DMS53 treated with DMSO at 0.1 percent for 48 hours (cell line): Measurements from ENCODE around the gene KSR2.
A peak's percentile ranks its signal among the peaks of the same experiment; 100 is the strongest.

Experiments used
- DNase-seq: peaks from one replicate; lab custom pipeline; 2025; ENCODE audit not compliant: unreplicated experiment; lab: John Stamatoyannopoulos, UW

KSR2 gene

GRCh38 chr12:117968151-117968789 lies 520 bp downstream of the KSR2 start:
- DNase-seq, result no peak

DNA sequence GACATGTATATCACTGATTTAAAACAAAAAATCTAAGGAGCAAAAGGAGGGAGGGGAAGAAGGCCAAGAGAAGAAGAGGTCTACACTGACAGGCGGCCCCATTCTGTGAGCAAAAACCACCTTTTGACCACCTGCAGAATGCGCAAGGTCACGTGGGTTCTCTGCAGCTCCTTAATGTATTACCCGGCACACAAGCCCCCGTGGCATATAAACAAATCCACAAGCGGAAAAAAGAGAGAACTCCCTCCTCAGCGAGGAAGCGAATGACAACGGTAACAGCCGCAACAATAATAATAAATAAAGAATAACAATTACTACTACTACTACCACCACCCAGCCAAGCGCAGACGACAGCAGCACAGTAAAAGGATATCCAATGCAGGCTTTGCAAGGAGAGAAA lies 1.3 kb downstream of the KSR2 start:
- no peak for DNase-seq

- DNase-seq, result no peak
These were observed 1.7 kb downstream of the KSR2 start for GRCh38 chr12:117967043-117967442.

- no peak for DNase-seq
These were observed 2.3 kb downstream of the KSR2 start for GRCh38 chr12:117966511-117966910.

GRCh38 chr12:117963836-117964235 lies 5.0 kb downstream of the KSR2 start:
- DNase-seq, result no peak

DNA sequence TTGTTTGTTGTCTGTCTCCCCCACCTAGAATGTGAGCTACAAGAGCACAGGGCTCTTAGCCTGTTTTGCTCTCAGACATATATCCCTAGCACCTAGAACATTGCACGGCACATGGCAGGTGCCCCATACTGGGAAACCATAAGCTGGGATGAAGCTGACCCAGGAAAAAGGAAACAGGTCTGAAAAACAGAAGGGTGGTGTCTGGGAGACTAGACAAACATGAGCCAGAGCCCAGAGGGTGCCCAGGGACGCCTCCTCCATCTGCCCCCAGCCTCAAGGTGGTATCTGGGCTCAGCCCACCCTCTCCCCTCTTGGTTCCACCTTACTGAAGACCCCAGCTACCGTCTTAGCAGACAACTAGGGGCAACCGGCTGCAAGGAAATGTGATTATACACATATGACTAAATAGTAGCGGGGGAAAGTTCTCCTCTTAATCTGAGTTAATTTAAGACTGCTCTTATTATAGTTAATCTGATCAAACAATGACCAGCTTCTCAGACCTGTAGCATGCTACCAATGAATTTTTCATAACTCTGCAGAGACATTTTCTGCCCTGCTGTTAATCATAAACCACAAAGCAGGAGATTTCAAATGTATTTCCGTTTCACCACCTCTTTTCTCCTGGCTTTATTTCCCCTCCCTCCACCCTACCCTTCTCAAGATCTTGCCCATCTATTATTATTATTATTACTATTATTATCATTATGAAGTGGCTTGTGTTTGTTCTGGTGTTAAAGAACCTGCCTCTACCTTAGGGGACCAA lies 31.9 kb downstream of the KSR2 start:
- DNase-seq, result no peak

DNA sequence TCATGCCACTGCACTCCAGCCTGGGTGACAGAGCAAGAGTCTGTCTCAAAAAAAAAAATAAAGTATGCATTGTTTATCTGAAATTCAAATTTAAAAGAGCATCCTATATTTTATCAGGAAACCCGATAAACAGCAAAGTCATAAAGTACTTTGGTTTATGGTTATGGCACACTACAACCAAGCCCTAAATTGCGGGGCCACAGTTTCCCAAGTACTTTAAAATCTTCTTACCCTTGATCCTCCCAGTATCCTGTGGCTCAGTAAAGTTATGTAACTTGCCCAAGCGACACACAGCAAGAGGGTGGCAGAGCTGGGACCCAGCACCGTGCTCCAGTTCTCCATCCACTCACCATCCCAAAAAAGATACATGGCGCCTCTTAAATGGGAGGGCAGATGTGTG lies 35.2 kb downstream of the KSR2 start:
- no peak for DNase-seq

- DNase-seq, result no peak
These were observed 42.3 kb downstream of the KSR2 start for GRCh38 chr12:117926391-117926899.

DNA sequence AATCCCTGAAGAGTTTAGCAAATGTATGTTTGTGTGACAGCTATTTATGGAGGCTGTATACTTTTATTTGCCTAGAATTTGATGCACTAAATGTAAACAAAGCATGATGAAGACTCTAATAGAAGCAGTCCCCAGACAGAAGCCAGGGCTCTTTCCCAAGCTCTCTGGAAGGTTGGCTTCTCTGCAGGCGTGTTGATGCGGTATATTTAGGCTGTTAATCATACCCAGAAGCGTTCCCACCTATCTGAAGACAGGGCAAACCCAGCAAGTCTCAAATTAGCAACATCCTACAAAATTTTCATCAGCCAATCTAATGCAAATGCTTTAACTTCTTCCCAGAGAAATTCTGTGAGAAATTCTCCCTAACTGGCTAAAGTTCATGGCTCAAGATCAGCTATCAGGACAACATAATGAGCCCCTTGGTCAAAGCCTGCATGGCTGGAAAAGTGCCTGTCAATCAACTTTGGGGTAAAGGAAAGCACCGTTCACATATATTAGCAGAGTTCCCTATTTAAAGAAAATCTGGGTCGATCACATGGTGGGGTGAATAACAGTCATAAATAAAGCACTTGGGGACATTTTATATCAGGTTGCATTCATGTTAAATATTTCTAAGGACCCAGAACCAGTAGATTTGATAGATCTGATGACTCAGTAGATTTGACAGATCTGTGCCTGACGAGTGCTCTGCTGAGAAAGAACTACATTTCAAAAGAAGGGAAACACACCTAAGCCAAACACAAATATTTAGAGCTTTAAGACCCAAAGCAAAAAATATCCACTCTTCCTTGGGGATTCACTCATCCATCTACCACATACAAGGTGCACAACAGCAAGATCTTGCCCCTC lies 46.6 kb downstream of the KSR2 start:
- DNase-seq, result no peak

DNA sequence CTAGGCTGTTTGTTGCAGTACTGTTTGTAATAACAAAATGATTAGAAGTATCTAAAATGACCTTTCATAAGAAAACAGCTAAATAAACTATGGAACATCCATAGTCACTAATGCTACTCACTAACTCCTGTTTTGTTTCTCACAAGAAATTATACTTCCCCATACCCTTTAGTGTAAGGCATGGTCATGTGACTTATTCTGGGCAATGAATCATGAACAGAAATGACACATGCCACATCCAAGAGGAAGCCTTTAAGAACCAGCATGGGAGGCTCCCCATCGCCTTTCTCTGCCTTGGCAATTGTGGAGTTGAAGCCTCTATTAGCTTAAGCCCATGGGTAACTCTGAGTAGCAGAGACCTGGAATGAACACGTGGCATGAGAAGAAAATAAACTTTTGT lies 49.3 kb downstream of the KSR2 start:
- no peak for DNase-seq

GRCh38 chr12:117914686-117915085 lies 54.1 kb downstream of the KSR2 start:
- DNase-seq, result no peak

DNA sequence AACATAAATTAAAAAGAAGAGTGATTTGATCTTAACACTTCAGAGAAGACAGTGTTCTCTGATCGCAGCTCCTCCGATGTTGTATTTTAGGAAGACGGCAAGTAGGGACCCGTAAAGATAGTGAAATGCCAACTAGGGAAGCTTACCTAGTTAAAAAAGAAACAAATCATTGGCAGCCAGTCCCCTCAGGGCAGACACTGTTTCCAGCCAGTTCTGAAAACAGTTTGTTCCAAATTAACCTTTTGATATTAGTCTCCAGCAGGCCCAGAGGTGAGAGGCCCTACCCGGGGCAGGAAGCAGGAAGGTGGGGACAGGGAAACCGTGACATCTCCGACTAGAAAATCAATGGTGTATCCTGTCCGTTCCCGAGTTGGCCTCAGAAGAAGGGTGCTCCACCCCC lies 56.0 kb downstream of the KSR2 start:
- DNase-seq, result no peak

DNA sequence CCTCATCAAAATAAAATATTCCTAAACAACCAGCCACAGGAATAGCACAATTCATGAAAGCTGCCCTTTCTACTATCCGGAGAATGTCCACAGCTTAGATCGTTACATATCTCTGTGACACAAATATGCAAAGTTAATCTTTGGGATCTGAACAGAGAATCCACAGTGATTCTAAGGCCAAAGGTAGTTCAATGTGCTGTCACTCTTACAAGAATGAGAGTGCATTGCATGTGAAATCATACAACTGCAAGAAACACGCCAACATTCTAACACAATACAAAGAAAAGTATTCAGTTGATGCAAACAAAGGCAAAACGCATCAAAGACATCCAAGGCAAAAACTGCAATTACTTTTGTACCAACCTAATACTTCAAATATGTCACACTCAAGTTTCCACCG lies 60.4 kb downstream of the KSR2 start:
- DNase-seq, result no peak

- DNase-seq, result peak; percentile 90
These were observed 61.6 kb downstream of the KSR2 start for GRCh38 chr12:117907108-117907689.

DNA sequence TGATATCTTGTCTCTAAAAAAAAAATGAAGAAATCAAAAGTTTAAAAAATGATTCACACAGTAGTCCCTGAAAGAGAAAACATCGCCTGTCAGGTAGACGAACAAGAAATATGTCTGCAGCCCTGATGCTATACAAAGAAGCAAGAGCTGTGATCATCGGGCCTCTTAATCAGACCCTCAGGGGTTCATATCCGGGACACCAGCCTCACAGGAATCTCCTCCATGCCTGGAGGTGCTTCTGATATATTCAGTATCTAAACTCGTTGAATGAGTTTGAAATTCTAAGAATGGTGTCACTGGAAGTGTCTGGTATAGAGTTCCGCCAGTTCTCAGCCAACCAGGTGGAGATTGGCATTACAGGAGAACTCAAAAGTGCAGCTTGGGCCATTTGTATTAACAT lies 64.7 kb downstream of the KSR2 start:
- DNase-seq, result no peak

GRCh38 chr12:117903110-117903840 lies 65.5 kb downstream of the KSR2 start:
- DNase-seq, result no peak

DNA sequence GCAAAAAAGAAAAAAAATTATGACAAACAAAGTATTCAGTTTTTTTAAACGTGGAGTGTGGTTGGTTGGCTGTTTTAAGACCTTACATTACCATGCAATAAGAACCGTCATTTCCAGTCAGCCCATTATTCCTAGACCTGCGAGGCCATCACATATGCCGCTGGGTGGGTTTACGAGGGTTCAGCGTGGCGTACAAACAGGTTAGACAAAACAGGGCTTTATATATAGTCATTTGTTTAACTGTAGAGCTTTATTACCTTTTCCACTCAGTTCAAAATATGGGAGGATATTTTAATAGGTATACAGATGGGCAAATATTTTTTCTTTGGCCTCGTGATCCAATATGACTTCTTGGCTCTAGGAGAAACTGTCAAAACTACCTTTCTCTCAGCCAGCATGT lies 67.2 kb downstream of the KSR2 start:
- DNase-seq, result no peak

- no peak for DNase-seq
These were observed 68.2 kb downstream of the KSR2 start for GRCh38 chr12:117900561-117900960.

- DNase-seq, result no peak
These were observed 71.2 kb downstream of the KSR2 start for GRCh38 chr12:117897372-117898161.

- no peak for DNase-seq
These were observed 72.8 kb downstream of the KSR2 start for GRCh38 chr12:117896009-117896408.
